ENCODE results near the gene FOXK1.

Gene FOXK1

GRCh38 chr7:4803397-4804241 is 121.5 kb downstream of the FOXK1 start:
- H3K27me3 ChIP-seq (ENCODE audit: insufficient read depth, poor library complexity, severe bottlenecking): peaks cover 8% of the 10 kb centered on the region
- no peak for DNase-seq (ENCODE audit: low read depth in 1 of 2, low spot score in 1 of 2)
- no peak overlapping the region for H3K27ac ChIP-seq (replicated peaks)
- no peak overlapping the region for H3K4me3 ChIP-seq (replicated peaks; ENCODE audit: insufficient read depth, low read length)
- TF ChIP-seq REST (IDR thresholded peaks at IDR 0.05; ENCODE audit: insufficient replicate concordance, low read depth) (no peak), CTCF (IDR thresholded peaks at IDR 0.05; ENCODE audit: insufficient read depth, low read length) (no peak), SPI1 (IDR thresholded peaks at IDR 0.05; ENCODE audit: borderline replicate concordance, low read depth) (no peak), POLR2AphosphoS5 (IDR thresholded peaks at IDR 0.05; ENCODE audit: low read depth) (no peak), GABPA (IDR thresholded peaks at IDR 0.05; ENCODE audit: low read depth) (no peak)

GRCh38 chr7:4805110-4805983 is 123.3 kb downstream of the FOXK1 start:
- TF ChIP-seq POLR2AphosphoS5 (IDR thresholded peaks at IDR 0.05; ENCODE audit: low read depth) (no peak), GABPA (IDR thresholded peaks at IDR 0.05; ENCODE audit: low read depth) (no peak), SPI1 (IDR thresholded peaks at IDR 0.05; ENCODE audit: borderline replicate concordance, low read depth) (no peak), CTCF (IDR thresholded peaks at IDR 0.05; ENCODE audit: insufficient read depth, low read length) (no peak), REST (IDR thresholded peaks at IDR 0.05; ENCODE audit: insufficient replicate concordance, low read depth) (no peak)
- H3K27ac ChIP-seq (replicated peaks): no peak overlapping the region
- no peak for DNase-seq (ENCODE audit: low read depth in 1 of 2, low spot score in 1 of 2)
- peaks cover 18% of the 10 kb centered on the region for H3K27me3 ChIP-seq (ENCODE audit: insufficient read depth, poor library complexity, severe bottlenecking)
- H3K4me3 ChIP-seq (replicated peaks; ENCODE audit: insufficient read depth, low read length): no peak overlapping the region

GRCh38 chr7:4805984-4806300 is 123.8 kb downstream of the FOXK1 start:
- Histone ChIP-seq H3K27me3 (ENCODE audit: insufficient read depth, poor library complexity, severe bottlenecking) (peaks cover 20% of the 10 kb centered on the region), H3K4me3 (replicated peaks; ENCODE audit: insufficient read depth, low read length) (no peak overlapping the region), H3K27ac (replicated peaks) (no peak overlapping the region)
- TF ChIP-seq CTCF (IDR thresholded peaks at IDR 0.05; ENCODE audit: insufficient read depth, low read length) (no peak), SPI1 (IDR thresholded peaks at IDR 0.05; ENCODE audit: borderline replicate concordance, low read depth) (no peak), REST (IDR thresholded peaks at IDR 0.05; ENCODE audit: insufficient replicate concordance, low read depth) (no peak), GABPA (IDR thresholded peaks at IDR 0.05; ENCODE audit: low read depth) (no peak), POLR2AphosphoS5 (IDR thresholded peaks at IDR 0.05; ENCODE audit: low read depth) (no peak)
- DNase-seq (ENCODE audit: low read depth in 1 of 2, low spot score in 1 of 2): no peak
